Vagina (tissue), 2 donors: ENCODE data around the gene FAM237A. TPM values are rescaled to one million over a fixed set of nuclear protein-coding genes. Genes with fewer than 3 reads are reported as not detected.

Experiments used
- DNase-seq, 2 donors: peaks; one replicate each; pipeline ENCODE4 v3.0.0-alpha.2; 2017; ENCODE audit errors: extremely low spot score in 2 of 2
- H3K27ac ChIP-seq: fragments of 200-600 bp; sonication (generic); one replicate; pipeline ENCODE4 v1.5.1; 2019
- H3K27me3 ChIP-seq: fragments of 200-600 bp; sonication (generic); one replicate; pipeline ENCODE4 v1.5.1; 2019
- H3K36me3 ChIP-seq, 2 donors: fragments of 200-600 bp; sonication (generic); one replicate each; pipeline ENCODE4 v1.5.1; 2017 to 2019
- H3K4me1 ChIP-seq: fragments of 200-600 bp; sonication (generic); one replicate; pipeline ENCODE4 v1.5.1; 2019
- H3K4me3 ChIP-seq, 2 donors: fragments of 200-600 bp; sonication (generic); 1 replicate in 1 of 2; 2 replicates in 1 of 2; pipeline ENCODE4 v1.5.1; 2016 to 2019
- H3K9me3 ChIP-seq: fragments of 200-600 bp; sonication (generic); one replicate; pipeline ENCODE4 v1.5.1; 2019
- CTCF ChIP-seq, 3 experiments: fragments of 450-650 bp in 2 of 3; fragments of 200-600 bp in 1 of 3; sonication (generic) in 1 of 3; IDR thresholded peaks; one replicate each; pipeline ENCODE4 v1.5.1; 2017 to 2019; ENCODE audit warnings: antibody characterized with exemption in 3 of 3, mild to moderate bottlenecking in 2 of 3, moderate library complexity in 2 of 3
- POLR2A ChIP-seq, 2 donors: fragments of 450-650 bp; IDR thresholded peaks; one replicate each; pipeline ENCODE4 v1.6.1; 2017; ENCODE audit warnings: antibody characterized with exemption in 2 of 2, mild to moderate bottlenecking in 2 of 2, moderate library complexity in 2 of 2
- POLR2AphosphoS5 ChIP-seq, 2 donors: sonication (generic); formaldehyde crosslinking; IDR thresholded peaks; one replicate each; pipeline ENCODE4 v1.9.0; 2017; ENCODE audit warnings: antibody characterized with exemption in 2 of 2, mild to moderate bottlenecking in 2 of 2, low read depth in 1 of 2; ENCODE audit not compliant: insufficient read depth in 1 of 2
- intact Hi-C: fragments of 100-400 bp; cut with DNase I; formaldehyde crosslinking; loops from one replicate; pipeline ENCODE4 v1.15.1; 2023
- total RNA-seq: library from RNA; depleted of rRNA; stranded (reverse); fragments of >200 nt; gene quantifications from one replicate; pipeline ENCODE4 v1.2.3, GENCODE V29; 2016

The FAM237A gene
- total RNA-seq = not detected

- intact Hi-C loops = no loop called here
- H3K27me3 ChIP-seq = peaks cover 7% of the 10 kb centered on the region
- TF ChIP-seq POLR2AphosphoS5 (IDR thresholded peaks at IDR 0.05; ENCODE audit: insufficient read depth in 1 of 2, low read depth in 1 of 2) (no peak), CTCF (IDR thresholded peaks at IDR 0.05) (no peak), POLR2A (IDR thresholded peaks at IDR 0.05) (no peak)
Measured at GRCh38 chr2:206642075-206643025, at the start of gene FAM237A. Gene FAM237A, plus strand, starts transcription at chr2:206642487. Its CDS starts 1,750 bp downstream, at chr2:206644237.

GRCh38 chr2:206597717-206598218 is 44.5 kb upstream of the FAM237A start:
- Histone ChIP-seq H3K36me3 (no peaks in the 10 kb centered on the region), H3K27me3 (no peaks in the 10 kb centered on the region), H3K9me3 (no peaks in the 10 kb centered on the region), H3K27ac (no peak overlapping the region), H3K4me1 (no peaks in the 10 kb centered on the region), H3K4me3 (no peak overlapping the region)
- no peak for DNase-seq
- intact Hi-C loops = no loop called here
- TF ChIP-seq POLR2A (IDR thresholded peaks at IDR 0.05) = no peak
- TF ChIP-seq POLR2AphosphoS5 (IDR thresholded peaks at IDR 0.05; ENCODE audit: insufficient read depth in 1 of 2, low read depth in 1 of 2) = no peak
- TF ChIP-seq CTCF (IDR thresholded peaks at IDR 0.05) = no peak

More at GRCh38 chr2:206642075-206643025, at the start of gene FAM237A:
- H3K27ac ChIP-seq = no peak within 1 kb of the TSS
- H3K36me3 ChIP-seq = no peaks in the 10 kb centered on the region
- H3K4me3 ChIP-seq = no peak within 1 kb of the TSS
- no peaks in the 10 kb centered on the region for H3K9me3 ChIP-seq
- DNase-seq = no peak
- H3K4me1 ChIP-seq = no peaks in the 10 kb centered on the region

GRCh38 chr2:206603243-206603642 is 39.0 kb upstream of the FAM237A start:
- no peak overlapping the region for H3K27ac ChIP-seq
- no peak for DNase-seq
- H3K36me3 ChIP-seq = no peaks in the 10 kb centered on the region
- TF ChIP-seq CTCF (IDR thresholded peaks at IDR 0.05) (no peak), POLR2A (IDR thresholded peaks at IDR 0.05) (no peak), POLR2AphosphoS5 (IDR thresholded peaks at IDR 0.05; ENCODE audit: insufficient read depth in 1 of 2, low read depth in 1 of 2) (no peak)
- intact Hi-C loops = no loop called here
- no peaks in the 10 kb centered on the region for H3K27me3 ChIP-seq
- no peak overlapping the region for H3K4me3 ChIP-seq
- no peaks in the 10 kb centered on the region for H3K9me3 ChIP-seq
- H3K4me1 ChIP-seq = no peaks in the 10 kb centered on the region

GRCh38 chr2:206610451-206610850 is 31.8 kb upstream of the FAM237A start:
- Histone ChIP-seq H3K27me3 (no peaks in the 10 kb centered on the region), H3K4me3 (no peak overlapping the region), H3K9me3 (no peaks in the 10 kb centered on the region), H3K27ac (no peak overlapping the region), H3K36me3 (no peaks in the 10 kb centered on the region), H3K4me1 (no peaks in the 10 kb centered on the region)
- TF ChIP-seq POLR2AphosphoS5 (IDR thresholded peaks at IDR 0.05; ENCODE audit: insufficient read depth in 1 of 2, low read depth in 1 of 2) (no peak), CTCF (IDR thresholded peaks at IDR 0.05) (no peak), POLR2A (IDR thresholded peaks at IDR 0.05) (no peak)
- intact Hi-C loops = no loop called here
- no peak for DNase-seq

GRCh38 chr2:206611191-206611590 is 31.1 kb upstream of the FAM237A start:
- no peak for TF ChIP-seq POLR2AphosphoS5 (IDR thresholded peaks at IDR 0.05; ENCODE audit: insufficient read depth in 1 of 2, low read depth in 1 of 2)
- TF ChIP-seq CTCF (IDR thresholded peaks at IDR 0.05) = no peak
- no peak for TF ChIP-seq POLR2A (IDR thresholded peaks at IDR 0.05)
- intact Hi-C loops = no loop called here
- H3K27ac ChIP-seq = no peak overlapping the region

More at GRCh38 chr2:206611191-206611590, 31.1 kb upstream of the FAM237A start:
- no peaks in the 10 kb centered on the region for H3K36me3 ChIP-seq
- H3K9me3 ChIP-seq = no peaks in the 10 kb centered on the region
- no peak for DNase-seq
- H3K4me1 ChIP-seq = no peaks in the 10 kb centered on the region
- no peaks in the 10 kb centered on the region for H3K27me3 ChIP-seq
- no peak overlapping the region for H3K4me3 ChIP-seq
